ENCODE measurements around the gene TTBK2.

Gene TTBK2

GRCh38 chr15:42728972-42729371 lies 191.6 kb downstream of the TTBK2 start:
- no peak overlapping the region for H3K18ac ChIP-seq (ENCODE audit: low read length)

DNA sequence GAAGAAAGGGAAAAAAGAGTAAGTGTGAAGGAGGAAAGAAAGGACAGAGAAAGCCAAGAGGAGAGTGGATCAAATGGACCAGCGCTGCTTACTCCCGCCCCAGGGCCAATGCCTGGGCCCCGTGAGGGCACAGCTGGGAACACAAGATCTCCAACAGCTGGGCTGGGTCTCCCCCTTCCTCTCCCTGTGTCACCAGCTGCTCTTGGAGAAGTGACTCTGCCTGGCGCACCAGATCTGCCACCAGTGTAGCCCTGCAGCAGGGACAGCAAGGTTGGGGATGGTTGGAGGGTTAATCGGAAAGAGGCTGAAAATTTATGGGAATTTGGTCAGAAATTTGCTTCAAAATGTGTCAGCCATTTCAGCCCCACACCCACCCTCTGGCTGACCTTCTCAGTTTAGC lies 192.0 kb downstream of the TTBK2 start:
- H2BK5ac ChIP-seq (ENCODE audit: low read depth, low read length, poor library complexity): no peak overlapping the region
- no peak overlapping the region for H3K4ac ChIP-seq (ENCODE audit: low read depth, low read length)
- no peak overlapping the region for H4K8ac ChIP-seq (ENCODE audit: low read depth, low read length)
- H2BK120ac ChIP-seq (ENCODE audit: insufficient read depth, low read length, poor library complexity): no peak overlapping the region
- no peak overlapping the region for H2BK12ac ChIP-seq (ENCODE audit: low read length)
- no peak overlapping the region for H2AFZ ChIP-seq (ENCODE audit: insufficient read depth, low read length, poor library complexity)
- H3K9me3 ChIP-seq (ENCODE audit: insufficient read depth, low read depth, low read length): no peaks in the 10 kb centered on the region
- H3K79me1 ChIP-seq (ENCODE audit: low read length): no peaks in the 10 kb centered on the region
- no peak overlapping the region for H3K9ac ChIP-seq (ENCODE audit: low read length)
- H3K23ac ChIP-seq (ENCODE audit: low read length): no peak overlapping the region
- H3K27ac ChIP-seq (ENCODE audit: low read depth, low read length): no peak overlapping the region
- no peak overlapping the region for H3K4me2 ChIP-seq (ENCODE audit: low read length)
- H3K4me3 ChIP-seq (ENCODE audit: low read depth, low read length): no peak overlapping the region
- H3K18ac ChIP-seq (ENCODE audit: low read length): no peak overlapping the region
- no peak overlapping the region for H3K14ac ChIP-seq (ENCODE audit: low read length)
- no peaks in the 10 kb centered on the region for H3K4me1 ChIP-seq (ENCODE audit: control insufficient read depth in 1 of 2, insufficient read depth in 2 of 2, low read length in 2 of 2)
- H3K79me2 ChIP-seq (ENCODE audit: control insufficient read depth, insufficient read depth, low read length, poor library complexity): no peaks in the 10 kb centered on the region
- H4K12ac ChIP-seq (ENCODE audit: low read depth, low read length): no peak overlapping the region
- no peaks in the 10 kb centered on the region for H3K27me3 ChIP-seq (ENCODE audit: insufficient read depth, low read length)
- DNase-seq: no peak
- peaks cover 75 to 88% of the 10 kb centered on the region in 2 experiments for H3K36me3 ChIP-seq (ENCODE audit: control insufficient read depth in 1 of 2, insufficient read depth in 2 of 2, low read length in 2 of 2)
- no peak overlapping the region for H4K91ac ChIP-seq (ENCODE audit: low read depth, low read length)
- H2AK5ac ChIP-seq (ENCODE audit: low read length): no peak overlapping the region
- WGBS (ENCODE audit: extremely low coverage, insufficient coverage, insufficient read length): no CpG with 5 or more reads among the region's 5 CpGs

More at GRCh38 chr15:42728972-42729371, 191.6 kb downstream of the TTBK2 start:
- whole genome bisulfite sequencing (ENCODE audit: extremely low coverage, insufficient coverage, insufficient read length): no CpG with 5 or more reads among the region's 14 CpGs
- no peak overlapping the region for H2BK12ac ChIP-seq (ENCODE audit: low read length)
- no peak for DNase-seq
- no peak overlapping the region for H2BK120ac ChIP-seq (ENCODE audit: insufficient read depth, low read length, poor library complexity)
- H3K14ac ChIP-seq (ENCODE audit: low read length): no peak overlapping the region
- no peak overlapping the region for H2AK5ac ChIP-seq (ENCODE audit: low read length)
- no peak overlapping the region for H2AFZ ChIP-seq (ENCODE audit: insufficient read depth, low read length, poor library complexity)
- no peak overlapping the region for H3K4ac ChIP-seq (ENCODE audit: low read depth, low read length)
- H4K8ac ChIP-seq (ENCODE audit: low read depth, low read length): no peak overlapping the region
- H3K27ac ChIP-seq (ENCODE audit: low read depth, low read length): no peak overlapping the region
- H4K12ac ChIP-seq (ENCODE audit: low read depth, low read length): no peak overlapping the region
- peaks cover 76 to 91% of the 10 kb centered on the region in 2 experiments for H3K36me3 ChIP-seq (ENCODE audit: control insufficient read depth in 1 of 2, insufficient read depth in 2 of 2, low read length in 2 of 2)
- no peaks in the 10 kb centered on the region for H3K9me3 ChIP-seq (ENCODE audit: insufficient read depth, low read depth, low read length)
- no peaks in the 10 kb centered on the region for H3K27me3 ChIP-seq (ENCODE audit: insufficient read depth, low read length)
- H3K4me2 ChIP-seq (ENCODE audit: low read length): no peak overlapping the region
- H2BK5ac ChIP-seq (ENCODE audit: low read depth, low read length, poor library complexity): no peak overlapping the region
- no peak overlapping the region for H3K4me3 ChIP-seq (ENCODE audit: low read depth, low read length)
- H3K23ac ChIP-seq (ENCODE audit: low read length): no peak overlapping the region
- no peak overlapping the region for H3K9ac ChIP-seq (ENCODE audit: low read length)
- no peak overlapping the region for H4K91ac ChIP-seq (ENCODE audit: low read depth, low read length)
- H3K79me1 ChIP-seq (ENCODE audit: low read length): no peaks in the 10 kb centered on the region
- H3K4me1 ChIP-seq (ENCODE audit: control insufficient read depth in 1 of 2, insufficient read depth in 2 of 2, low read length in 2 of 2): no peaks in the 10 kb centered on the region
- H3K79me2 ChIP-seq (ENCODE audit: control insufficient read depth, insufficient read depth, low read length, poor library complexity): no peaks in the 10 kb centered on the region

- Histone ChIP-seq H3K36me3 (ENCODE audit: control insufficient read depth in 1 of 2, insufficient read depth in 2 of 2, low read length in 2 of 2) (peaks cover 68 to 89% of the 10 kb centered on the region in 2 experiments), H3K9me3 (ENCODE audit: insufficient read depth, low read depth, low read length) (no peaks in the 10 kb centered on the region), H4K91ac (ENCODE audit: low read depth, low read length) (no peak overlapping the region), H2BK5ac (ENCODE audit: low read depth, low read length, poor library complexity) (no peak overlapping the region), H2AFZ (ENCODE audit: insufficient read depth, low read length, poor library complexity) (no peak overlapping the region), H2AK5ac (ENCODE audit: low read length) (no peak overlapping the region), H3K14ac (ENCODE audit: low read length) (no peak overlapping the region), H3K9ac (ENCODE audit: low read length) (no peak overlapping the region), H3K4me1 (ENCODE audit: control insufficient read depth in 1 of 2, insufficient read depth in 2 of 2, low read length in 2 of 2) (no peaks in the 10 kb centered on the region), H3K23ac (ENCODE audit: low read length) (no peak overlapping the region), H3K4me3 (ENCODE audit: low read depth, low read length) (no peak overlapping the region), H2BK12ac (ENCODE audit: low read length) (no peak overlapping the region), H2BK120ac (ENCODE audit: insufficient read depth, low read length, poor library complexity) (no peak overlapping the region), H4K8ac (ENCODE audit: low read depth, low read length) (no peak overlapping the region), H3K4me2 (ENCODE audit: low read length) (no peak overlapping the region), H3K27me3 (ENCODE audit: insufficient read depth, low read length) (no peaks in the 10 kb centered on the region), H3K18ac (ENCODE audit: low read length) (no peak overlapping the region), H3K27ac (ENCODE audit: low read depth, low read length) (no peak overlapping the region), H3K4ac (ENCODE audit: low read depth, low read length) (no peak overlapping the region), H3K79me2 (ENCODE audit: control insufficient read depth, insufficient read depth, low read length, poor library complexity) (no peaks in the 10 kb centered on the region), H4K12ac (ENCODE audit: low read depth, low read length) (no peak overlapping the region), H3K79me1 (ENCODE audit: low read length) (no peaks in the 10 kb centered on the region)
- no peak for DNase-seq
- no CpG with 5 or more reads among the region's 13 CpGs for WGBS (ENCODE audit: extremely low coverage, insufficient coverage, insufficient read length)
Observed at GRCh38 chr15:42727750-42728381, 192.7 kb downstream of the TTBK2 start.

- Histone ChIP-seq H4K12ac (ENCODE audit: low read depth, low read length) (peak overlapping the region; percentile 26), H3K36me3 (ENCODE audit: control insufficient read depth in 1 of 2, insufficient read depth in 2 of 2, low read length in 2 of 2) (peaks cover 57 to 77% of the 10 kb centered on the region in 2 experiments), H3K27me3 (ENCODE audit: insufficient read depth, low read length) (no peaks in the 10 kb centered on the region), H3K79me1 (ENCODE audit: low read length) (no peaks in the 10 kb centered on the region), H4K91ac (ENCODE audit: low read depth, low read length) (no peak overlapping the region), H3K4me1 (ENCODE audit: control insufficient read depth in 1 of 2, insufficient read depth in 2 of 2, low read length in 2 of 2) (no peaks in the 10 kb centered on the region), H2BK12ac (ENCODE audit: low read length) (no peak overlapping the region), H2AK5ac (ENCODE audit: low read length) (no peak overlapping the region), H3K4me3 (ENCODE audit: low read depth, low read length) (no peak overlapping the region), H2BK120ac (ENCODE audit: insufficient read depth, low read length, poor library complexity) (no peak overlapping the region), H2BK5ac (ENCODE audit: low read depth, low read length, poor library complexity) (no peak overlapping the region), H3K18ac (ENCODE audit: low read length) (no peak overlapping the region), H3K27ac (ENCODE audit: low read depth, low read length) (no peak overlapping the region), H3K9me3 (ENCODE audit: insufficient read depth, low read depth, low read length) (no peaks in the 10 kb centered on the region), H3K14ac (ENCODE audit: low read length) (no peak overlapping the region), H3K4me2 (ENCODE audit: low read length) (no peak overlapping the region), H4K8ac (ENCODE audit: low read depth, low read length) (no peak overlapping the region), H3K23ac (ENCODE audit: low read length) (no peak overlapping the region), H3K79me2 (ENCODE audit: control insufficient read depth, insufficient read depth, low read length, poor library complexity) (no peaks in the 10 kb centered on the region), H2AFZ (ENCODE audit: insufficient read depth, low read length, poor library complexity) (no peak overlapping the region), H3K9ac (ENCODE audit: low read length) (no peak overlapping the region), H3K4ac (ENCODE audit: low read depth, low read length) (no peak overlapping the region)
- no CpG with 5 or more reads among the region's 11 CpGs for WGBS (ENCODE audit: extremely low coverage, insufficient coverage, insufficient read length)
- DNase-seq: no peak
Observed at GRCh38 chr15:42726114-42726513, 194.5 kb downstream of the TTBK2 start.
